HEK293 (cell line): Measurements from ENCODE around the gene CRELD1.

Source experiments
- GLIS2 ChIP-seq: fragments of 450-650 bp; formaldehyde crosslinking; IDR thresholded peaks from 2 replicates; pipeline ENCODE4 v1.5.1; 2016; ENCODE audit warnings: missing biosample characterization, missing genetic modification characterization
- MYNN ChIP-seq: fragments of 450-650 bp; formaldehyde crosslinking; IDR thresholded peaks from 2 replicates; pipeline ENCODE4 v1.5.1; 2016; ENCODE audit warnings: missing biosample characterization, missing genetic modification characterization, borderline replicate concordance
- PATZ1 ChIP-seq: fragments of 450-650 bp; formaldehyde crosslinking; IDR thresholded peaks from 2 replicates; pipeline ENCODE4 v1.5.1; 2016; ENCODE audit warnings: missing biosample characterization, missing genetic modification characterization
- SP3 ChIP-seq: fragments of 450-650 bp; formaldehyde crosslinking; IDR thresholded peaks from 2 replicates; pipeline ENCODE4 v1.5.1; 2016; ENCODE audit warnings: missing biosample characterization, missing genetic modification characterization
- YY1 ChIP-seq: fragments of 450-650 bp; formaldehyde crosslinking; IDR thresholded peaks from 2 replicates; pipeline ENCODE4 v1.5.1; 2018; ENCODE audit warnings: missing biosample characterization, missing genetic modification characterization
- ZBTB1 ChIP-seq: fragments of 450-650 bp; formaldehyde crosslinking; IDR thresholded peaks from 2 replicates; pipeline ENCODE4 v1.5.1; 2016; ENCODE audit warnings: missing biosample characterization, missing genetic modification characterization
- ZBTB26 ChIP-seq: fragments of 450-650 bp; formaldehyde crosslinking; optimal IDR thresholded peaks from 2 replicates; pipeline ENCODE3; 2016; ENCODE audit warnings: missing biosample characterization, mild to moderate bottlenecking, missing genetic modification characterization
- ZBTB8A ChIP-seq: fragments of 450-650 bp; formaldehyde crosslinking; IDR thresholded peaks from 2 replicates; pipeline ENCODE4 v1.5.1; 2016; ENCODE audit warnings: missing biosample characterization, missing genetic modification characterization
- ZEB2 ChIP-seq: fragments of 450-650 bp; formaldehyde crosslinking; IDR thresholded peaks from 2 replicates; pipeline ENCODE4 v1.5.1; 2016; ENCODE audit warnings: missing biosample characterization, missing genetic modification characterization
- ZNF140 ChIP-seq: fragments of 450-650 bp; formaldehyde crosslinking; IDR thresholded peaks from 2 replicates; pipeline ENCODE4 v1.5.1; 2016; ENCODE audit warnings: missing biosample characterization, missing genetic modification characterization
- ZNF335 ChIP-seq: fragments of 450-650 bp; formaldehyde crosslinking; conservative IDR thresholded peaks from 2 replicates; pipeline ENCODE4 v1.5.1; 2016; ENCODE audit warnings: missing biosample characterization, missing genetic modification characterization
- ZNF394 ChIP-seq: fragments of 450-650 bp; formaldehyde crosslinking; IDR thresholded peaks from 2 replicates; pipeline ENCODE4 v1.5.1; 2016; ENCODE audit warnings: missing biosample characterization, missing genetic modification characterization, mild to moderate bottlenecking, moderate library complexity, borderline replicate concordance
- ZNF398 ChIP-seq: fragments of 450-650 bp; formaldehyde crosslinking; IDR thresholded peaks from 2 replicates; pipeline ENCODE4 v1.5.1; 2017; ENCODE audit warnings: missing biosample characterization, missing genetic modification characterization
- ZNF423 ChIP-seq: fragments of 450-650 bp; formaldehyde crosslinking; IDR thresholded peaks from 2 replicates; pipeline ENCODE4 v1.5.1; 2016; ENCODE audit warnings: missing biosample characterization, missing genetic modification characterization
- ZNF433 ChIP-seq: fragments of 450-650 bp; formaldehyde crosslinking; IDR thresholded peaks from 2 replicates; pipeline ENCODE4 v1.5.1; 2016; ENCODE audit warnings: missing biosample characterization, missing genetic modification characterization, low read depth
- ZNF501 ChIP-seq: fragments of 450-650 bp; formaldehyde crosslinking; IDR thresholded peaks from 2 replicates; pipeline ENCODE4 v1.5.1; 2016; ENCODE audit warnings: missing biosample characterization, missing genetic modification characterization
- ZNF518A ChIP-seq: fragments of 450-650 bp; formaldehyde crosslinking; conservative IDR thresholded peaks from 2 replicates; pipeline ENCODE4 v1.5.1; 2016; ENCODE audit warnings: low read depth, missing biosample characterization, missing genetic modification characterization
- ZNF561 ChIP-seq: fragments of 450-650 bp; IDR thresholded peaks from 2 replicates; pipeline ENCODE4 v1.5.1; 2018; ENCODE audit warnings: missing biosample characterization, missing genetic modification characterization, borderline replicate concordance
- ZNF624 ChIP-seq: fragments of 450-650 bp; formaldehyde crosslinking; IDR thresholded peaks from 2 replicates; pipeline ENCODE4 v1.5.1; 2017; ENCODE audit warnings: missing biosample characterization, missing genetic modification characterization
- ZNF629 ChIP-seq: fragments of 450-650 bp; formaldehyde crosslinking; IDR thresholded peaks from 2 replicates; pipeline ENCODE4 v1.5.1; 2017; ENCODE audit warnings: missing biosample characterization, missing genetic modification characterization
- ZNF692 ChIP-seq: fragments of 450-650 bp; formaldehyde crosslinking; IDR thresholded peaks from 2 replicates; pipeline ENCODE4 v1.5.1; 2016; ENCODE audit warnings: missing biosample characterization, missing genetic modification characterization
- ZNF76 ChIP-seq: fragments of 450-650 bp; formaldehyde crosslinking; IDR thresholded peaks from 2 replicates; pipeline ENCODE4; 2016; ENCODE audit warnings: low read depth, missing biosample characterization, missing genetic modification characterization, borderline replicate concordance
- ZNF777 ChIP-seq: fragments of 450-650 bp; formaldehyde crosslinking; IDR thresholded peaks from 2 replicates; pipeline ENCODE4 v1.5.1; 2017; ENCODE audit warnings: missing biosample characterization, missing genetic modification characterization, borderline replicate concordance
- ZNF785 ChIP-seq: fragments of 450-650 bp; formaldehyde crosslinking; IDR thresholded peaks from 2 replicates; pipeline ENCODE4 v1.5.1; 2016; ENCODE audit warnings: missing biosample characterization, missing genetic modification characterization
- ZNF837 ChIP-seq: fragments of 450-650 bp; formaldehyde crosslinking; IDR thresholded peaks from 2 replicates; pipeline ENCODE4 v1.5.1; 2016; ENCODE audit warnings: missing biosample characterization, missing genetic modification characterization
- ZNF843 ChIP-seq: fragments of 450-650 bp; formaldehyde crosslinking; IDR thresholded peaks from 2 replicates; pipeline ENCODE4 v1.5.1; 2016; ENCODE audit warnings: missing biosample characterization, missing genetic modification characterization
- ZXDB ChIP-seq: fragments of 450-650 bp; formaldehyde crosslinking; IDR thresholded peaks from 2 replicates; pipeline ENCODE4 v1.5.1; 2016; ENCODE audit warnings: missing biosample characterization, missing genetic modification characterization

The CRELD1 gene

GRCh38 chr3:9946112-9947024, 12.7 kb downstream of the CRELD1 start (continued):
- TF ChIP-seq YY1 (tag by site-specific recombination) (peak; percentile 65), ZNF629 (tag by site-specific recombination) (0 out of 2 replicates have a peak, but pooled peaks have one; percentile 22), ZNF501 (tag by site-specific recombination) (peak; percentile 81; the same call in 1 of the 2 replicates), ZNF433 (no peak), GLIS2 (tag by site-specific recombination) (peak; percentile 69), ZNF76 (peak; percentile 43; the same call in 1 of the 2 replicates), ZNF518A (0 out of 2 replicates have a peak, but pooled peaks have one; percentile 17), ZBTB8A (peak; percentile 29; the same call in 1 of the 2 replicates), ZXDB (tag by site-specific recombination) (peak; percentile 66), PATZ1 (0 out of 2 replicates have a peak, but pooled peaks have one; percentile 43), ZNF692 (peak; percentile 80), MYNN (tag by site-specific recombination) (no peak), ZNF837 (tag by site-specific recombination) (no peak), ZEB2 (tag by site-specific recombination) (0 out of 2 replicates have a peak, but pooled peaks have one; percentile 33), ZNF843 (peak; percentile 48; the same call in 1 of the 2 replicates), SP3 (tag by site-specific recombination) (no peak; the same call in 1 of the 2 replicates), ZNF335 (tag by site-specific recombination) (peak; percentile 74), ZNF785 (tag by site-specific recombination) (peak; percentile 55; the same call in 1 of the 2 replicates), ZNF777 (tag by site-specific recombination) (peak; percentile 66; the same call in 1 of the 2 replicates), ZBTB1 (tag by site-specific recombination) (no peak), ZNF423 (tag by site-specific recombination) (peak; percentile 55; the same call in 1 of the 2 replicates), ZBTB26 (tag by site-specific recombination) (peak; percentile 85), ZNF561 (tag by site-specific recombination) (peak; percentile 95), ZNF394 (peak; percentile 79; the same call in 1 of the 2 replicates), ZNF140 (tag by site-specific recombination) (no peak), ZNF624 (tag by site-specific recombination) (no peak), ZNF398 (tag by site-specific recombination) (peak; percentile 35; the same call in 1 of the 2 replicates)
